ENCODE results near the gene PRRX2.

Gene PRRX2

GRCh38 chr9:129713402-129713679 is 47.9 kb downstream of the PRRX2 start:
- H3K4me2 ChIP-seq = no peak overlapping the region
- no peak overlapping the region for H3K27ac ChIP-seq
- no peaks in the 10 kb centered on the region for H3K36me3 ChIP-seq (ENCODE audit: insufficient read depth)
- TF ChIP-seq CTCF (conservative IDR thresholded peaks at IDR 0.05; ENCODE audit: low read depth, low read length) = no peak
- H3K9ac ChIP-seq = no peak overlapping the region
- no peaks in the 10 kb centered on the region for H3K4me1 ChIP-seq (ENCODE audit: low read depth, poor library complexity, severe bottlenecking)
- H4K20me1 ChIP-seq (ENCODE audit: insufficient read depth) = no peaks in the 10 kb centered on the region
- H3K4me3 ChIP-seq (IDR thresholded peaks at IDR 0.05; ENCODE audit: insufficient read depth, low read depth, low read length) = no peak overlapping the region
- H2AFZ ChIP-seq (ENCODE audit: low read depth) = no peak overlapping the region
- H3K79me2 ChIP-seq (ENCODE audit: insufficient read depth, low read depth) = no peaks in the 10 kb centered on the region
- H3K27me3 ChIP-seq (ENCODE audit: insufficient read depth, low read depth) = peaks cover 87% of the 10 kb centered on the region

- no peak overlapping the region for H3K27ac ChIP-seq
- H3K4me2 ChIP-seq = no peak overlapping the region
- H3K9ac ChIP-seq = no peak overlapping the region
- H3K36me3 ChIP-seq (ENCODE audit: insufficient read depth) = no peaks in the 10 kb centered on the region
- H3K4me3 ChIP-seq (IDR thresholded peaks at IDR 0.05; ENCODE audit: insufficient read depth, low read depth, low read length) = no peak overlapping the region
- H3K4me1 ChIP-seq (ENCODE audit: low read depth, poor library complexity, severe bottlenecking) = no peaks in the 10 kb centered on the region
- H2AFZ ChIP-seq (ENCODE audit: low read depth) = no peak overlapping the region
- no peaks in the 10 kb centered on the region for H4K20me1 ChIP-seq (ENCODE audit: insufficient read depth)
- no peaks in the 10 kb centered on the region for H3K79me2 ChIP-seq (ENCODE audit: insufficient read depth, low read depth)
- peaks cover 75% of the 10 kb centered on the region for H3K27me3 ChIP-seq (ENCODE audit: insufficient read depth, low read depth)
- TF ChIP-seq CTCF (conservative IDR thresholded peaks at IDR 0.05; ENCODE audit: low read depth, low read length) = no peak
Measured at GRCh38 chr9:129714511-129715061, 49.1 kb downstream of the PRRX2 start.

GRCh38 chr9:129716091-129716490 is 50.6 kb downstream of the PRRX2 start:
- Histone ChIP-seq H3K36me3 (ENCODE audit: insufficient read depth) (no peaks in the 10 kb centered on the region), H3K4me2 (no peak overlapping the region), H3K27ac (no peak overlapping the region), H2AFZ (ENCODE audit: low read depth) (no peak overlapping the region), H3K27me3 (ENCODE audit: insufficient read depth, low read depth) (peaks cover 64% of the 10 kb centered on the region), H3K79me2 (ENCODE audit: insufficient read depth, low read depth) (no peaks in the 10 kb centered on the region), H3K9ac (no peak overlapping the region), H4K20me1 (ENCODE audit: insufficient read depth) (no peaks in the 10 kb centered on the region), H3K4me1 (ENCODE audit: low read depth, poor library complexity, severe bottlenecking) (no peaks in the 10 kb centered on the region), H3K4me3 (IDR thresholded peaks at IDR 0.05; ENCODE audit: insufficient read depth, low read depth, low read length) (no peak overlapping the region)
- no peak for TF ChIP-seq CTCF (conservative IDR thresholded peaks at IDR 0.05; ENCODE audit: low read depth, low read length)

- Histone ChIP-seq H3K9ac (no peak overlapping the region), H4K20me1 (ENCODE audit: insufficient read depth) (no peaks in the 10 kb centered on the region), H3K4me1 (ENCODE audit: low read depth, poor library complexity, severe bottlenecking) (no peaks in the 10 kb centered on the region), H3K4me2 (no peak overlapping the region), H3K79me2 (ENCODE audit: insufficient read depth, low read depth) (no peaks in the 10 kb centered on the region), H3K27ac (no peak overlapping the region), H3K36me3 (ENCODE audit: insufficient read depth) (no peaks in the 10 kb centered on the region), H3K4me3 (IDR thresholded peaks at IDR 0.05; ENCODE audit: insufficient read depth, low read depth, low read length) (no peak overlapping the region), H2AFZ (ENCODE audit: low read depth) (no peak overlapping the region), H3K27me3 (ENCODE audit: insufficient read depth, low read depth) (peaks cover 66% of the 10 kb centered on the region)
- no peak for TF ChIP-seq CTCF (conservative IDR thresholded peaks at IDR 0.05; ENCODE audit: low read depth, low read length)
Measured at GRCh38 chr9:129717991-129718390, 52.5 kb downstream of the PRRX2 start.

Data from KMS-11 (cell line).